ENCODE measurements around the gene MTHFSD.

The MTHFSD gene

GRCh38 chr16:86502856-86503748, 51.9 kb downstream of the MTHFSD start:
- in situ Hi-C loops (cut with MboI; ENCODE audit: low pct_unique_long_range_greater_than_20kb, low sequenced_read_pairs, unreplicated experiment): loop anchor here (25.0 kb wide), 2 partner anchors 441 to 691 kb away; no protein-coding TSS in a partner anchor
- TF ChIP-seq, protein P1, sequence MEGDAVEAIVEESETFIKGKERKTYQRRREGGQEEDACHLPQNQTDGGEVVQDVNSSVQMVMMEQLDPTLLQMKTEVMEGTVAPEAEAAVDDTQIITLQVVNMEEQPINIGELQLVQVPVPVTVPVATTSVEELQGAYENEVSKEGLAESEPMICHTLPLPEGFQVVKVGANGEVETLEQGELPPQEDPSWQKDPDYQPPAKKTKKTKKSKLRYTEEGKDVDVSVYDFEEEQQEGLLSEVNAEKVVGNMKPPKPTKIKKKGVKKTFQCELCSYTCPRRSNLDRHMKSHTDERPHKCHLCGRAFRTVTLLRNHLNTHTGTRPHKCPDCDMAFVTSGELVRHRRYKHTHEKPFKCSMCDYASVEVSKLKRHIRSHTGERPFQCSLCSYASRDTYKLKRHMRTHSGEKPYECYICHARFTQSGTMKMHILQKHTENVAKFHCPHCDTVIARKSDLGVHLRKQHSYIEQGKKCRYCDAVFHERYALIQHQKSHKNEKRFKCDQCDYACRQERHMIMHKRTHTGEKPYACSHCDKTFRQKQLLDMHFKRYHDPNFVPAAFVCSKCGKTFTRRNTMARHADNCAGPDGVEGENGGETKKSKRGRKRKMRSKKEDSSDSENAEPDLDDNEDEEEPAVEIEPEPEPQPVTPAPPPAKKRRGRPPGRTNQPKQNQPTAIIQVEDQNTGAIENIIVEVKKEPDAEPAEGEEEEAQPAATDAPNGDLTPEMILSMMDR (IDR thresholded peaks at IDR 0.05; ENCODE audit: extremely low read depth, insufficient read depth, missing control alignments): no peak

GRCh38 chr16:86501989-86502855, 52.8 kb downstream of the MTHFSD start:
- DNase-seq (ENCODE audit: low spot score): no peak
- in situ Hi-C loops (cut with MboI; ENCODE audit: low pct_unique_long_range_greater_than_20kb, low sequenced_read_pairs, unreplicated experiment): loop anchor here (25.0 kb wide), 2 partner anchors 440 to 690 kb away; no protein-coding TSS in a partner anchor
- TF ChIP-seq, protein P1 (IDR thresholded peaks at IDR 0.05; ENCODE audit: extremely low read depth, insufficient read depth, missing control alignments): no peak

More at GRCh38 chr16:86502856-86503748, 51.9 kb downstream of the MTHFSD start:
- no peak for DNase-seq (ENCODE audit: low spot score)

DNA sequence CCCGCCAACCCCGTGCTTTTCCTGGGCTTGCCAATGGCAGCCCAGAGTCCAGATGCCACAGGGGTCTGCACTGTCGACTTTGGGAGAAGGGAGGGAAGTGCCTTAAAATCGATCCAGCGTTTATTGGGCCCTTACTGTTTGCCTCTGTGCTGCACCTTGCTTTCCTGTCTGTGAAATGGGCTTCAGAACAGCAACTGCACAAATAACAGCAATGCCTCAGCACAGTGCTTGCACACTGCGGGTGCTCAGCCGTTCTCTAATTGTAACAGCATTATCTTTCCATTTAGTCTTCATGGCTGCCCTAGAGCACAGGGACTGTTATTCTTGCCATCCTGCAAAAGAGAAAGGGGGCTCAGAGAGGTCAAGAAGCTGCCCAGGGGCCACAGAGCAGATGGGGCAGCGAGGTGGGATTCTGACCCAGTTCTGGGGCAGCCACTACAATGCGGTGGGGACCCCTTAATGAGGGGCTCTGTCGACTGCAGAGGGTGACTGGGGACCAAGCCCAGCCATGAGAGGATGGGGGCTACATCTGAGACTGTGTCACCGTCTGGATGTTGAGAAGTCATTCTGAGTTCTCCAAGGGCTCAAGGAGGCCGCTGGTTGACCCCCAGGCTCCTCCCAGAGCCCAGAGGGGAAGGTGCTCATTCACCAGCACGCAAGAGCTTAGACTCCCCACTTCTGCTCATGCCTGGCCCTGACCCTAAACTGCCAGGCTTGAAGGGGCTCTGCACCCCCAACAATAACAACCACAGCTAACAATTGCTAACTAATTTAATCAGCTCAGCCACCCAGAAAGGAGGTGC, 54.1 kb downstream of the MTHFSD start:
- DNase-seq (ENCODE audit: low spot score): no peak
- in situ Hi-C loops (cut with MboI; ENCODE audit: low pct_unique_long_range_greater_than_20kb, low sequenced_read_pairs, unreplicated experiment): loop anchor here (25.0 kb wide), 2 partner anchors 439 to 689 kb away; no protein-coding TSS in a partner anchor
- TF ChIP-seq, protein P1 (IDR thresholded peaks at IDR 0.05; ENCODE audit: extremely low read depth, insufficient read depth, missing control alignments): no peak

DNA sequence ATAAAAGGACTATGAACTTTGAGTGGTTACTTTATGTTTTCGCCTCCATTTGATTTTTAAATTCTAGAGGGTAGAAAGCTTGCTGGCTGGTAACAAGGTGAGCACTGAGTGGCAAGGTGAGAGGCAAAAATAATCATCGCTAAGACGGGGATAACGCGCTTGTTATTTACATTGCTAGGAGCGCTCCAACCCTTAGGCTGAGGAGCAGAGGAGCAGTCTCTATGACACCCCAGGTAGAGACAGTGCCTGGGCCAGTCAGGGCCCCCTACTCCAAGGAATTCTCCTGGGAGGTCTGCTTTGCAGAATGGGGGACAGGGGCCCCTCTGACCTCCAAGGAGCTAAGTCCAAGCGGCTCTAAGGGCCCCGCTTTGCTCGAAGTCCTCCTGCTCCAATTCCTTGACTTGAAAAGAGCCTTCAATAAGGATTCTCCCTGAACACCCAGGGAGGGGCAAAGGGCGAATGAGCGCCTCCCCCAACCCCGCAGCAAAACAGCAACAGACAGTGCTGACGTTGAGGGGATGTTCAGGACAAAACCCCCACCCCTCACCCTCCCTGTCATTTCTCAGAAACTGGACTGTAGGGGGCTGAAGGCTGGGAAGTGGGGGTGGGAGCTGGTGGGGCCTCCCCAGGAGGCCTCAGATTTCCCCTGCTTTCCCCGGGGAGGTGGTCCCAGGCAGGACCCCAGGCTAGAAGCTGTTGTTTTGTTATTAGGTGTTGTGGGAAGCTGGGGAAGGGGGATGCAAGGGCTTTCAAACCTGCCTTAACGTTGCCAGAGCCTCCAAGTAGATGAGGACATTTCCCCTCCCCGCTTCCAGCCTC, 54.9 kb downstream of the MTHFSD start:
- in situ Hi-C loops (cut with MboI; ENCODE audit: low pct_unique_long_range_greater_than_20kb, low sequenced_read_pairs, unreplicated experiment): loop anchor here (25.0 kb wide), 2 partner anchors 438 to 688 kb away; no protein-coding TSS in a partner anchor
- TF ChIP-seq, protein P1 (IDR thresholded peaks at IDR 0.05; ENCODE audit: extremely low read depth, insufficient read depth, missing control alignments): no peak
- DNase-seq (ENCODE audit: low spot score): no peak

DNA sequence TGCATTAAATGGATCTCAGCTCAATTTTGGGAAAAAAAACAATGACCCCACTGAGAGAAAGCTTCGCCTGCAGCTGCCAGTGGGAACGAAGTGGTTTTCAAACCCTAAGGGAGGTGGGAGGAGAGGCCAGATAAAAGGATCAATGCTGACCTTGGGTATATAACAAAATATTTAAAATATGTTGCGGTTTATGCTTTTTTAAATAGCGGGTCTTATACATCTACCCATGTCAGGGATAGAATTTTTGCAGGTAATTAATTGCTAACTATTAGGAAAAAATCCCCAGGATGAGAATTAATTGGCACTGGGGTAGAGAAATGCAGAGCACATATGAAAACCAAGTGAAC, 55.6 kb downstream of the MTHFSD start:
- no peak for DNase-seq (ENCODE audit: low spot score)
- in situ Hi-C loops (cut with MboI; ENCODE audit: low pct_unique_long_range_greater_than_20kb, low sequenced_read_pairs, unreplicated experiment): no loop called here
- TF ChIP-seq, protein P1 (IDR thresholded peaks at IDR 0.05; ENCODE audit: extremely low read depth, insufficient read depth, missing control alignments): no peak

All from GM13977 (cell line).